Measurements from ENCODE around the gene TRPM2. TPM values are rescaled to one million over a fixed set of nuclear protein-coding genes. Genes with fewer than 3 reads are reported as not detected.

Gene TRPM2
- total and polyA plus RNA-seq, 2 of the 4 experiments (the other 2 are of a cell fraction), result not detected

- CTCF ChIA-PET, result no interaction called here
Observed at GRCh38 chr21:44349847-44350772, 3.3 kb upstream of the TRPM2 start.

More at GRCh38 chr21:44349847-44350772, 3.3 kb upstream of the TRPM2 start:
- Histone ChIP-seq H3K9me3 (ENCODE audit: control insufficient read depth, insufficient read depth, low read length) (peaks cover 2% of the 10 kb centered on the region; the same call in 1 of the 2 replicates), H3K36me3 (ENCODE audit: control insufficient read depth, insufficient read depth, low read length) (no peaks in the 10 kb centered on the region), H3K18ac (ENCODE audit: low read depth, low read length) (no peak overlapping the region), H2AFZ (replicated peaks; ENCODE audit: low read length, poor library complexity) (no peak overlapping the region), H4K20me1 (ENCODE audit: insufficient read depth, low read length) (no peaks in the 10 kb centered on the region), H3K4ac (ENCODE audit: low read depth, low read length) (no peak overlapping the region), H3K27ac (ENCODE audit: insufficient read depth, low read length) (no peak overlapping the region), H3K56ac (ENCODE audit: extremely low read depth, insufficient read depth, low read length) (no peak overlapping the region), H2BK20ac (ENCODE audit: low read depth, low read length) (no peak overlapping the region), H2BK120ac (ENCODE audit: low read depth, low read length) (no peak overlapping the region), H2BK15ac (ENCODE audit: low read depth, low read length) (no peak overlapping the region), H3K14ac (replicated peaks; ENCODE audit: low read depth, low read length) (no peak overlapping the region), H4K8ac (ENCODE audit: low read depth in 2 of 2, low read length in 2 of 2) (no peak overlapping the region), H3K23ac (ENCODE audit: low read depth, low read length) (no peak overlapping the region), H4K91ac (ENCODE audit: insufficient read depth, low read depth, low read length) (no peak overlapping the region), H3K4me3 (ENCODE audit: insufficient read depth, low read depth, low read length) (no peak overlapping the region), H2AK5ac (ENCODE audit: low read depth, low read length) (no peak overlapping the region), H3K27me3 (ENCODE audit: control insufficient read depth, insufficient read depth, low read length) (peaks cover 67% of the 10 kb centered on the region), H3K79me1 (ENCODE audit: low read depth in 1 of 2, low read length in 2 of 2) (no peaks in the 10 kb centered on the region), H2BK5ac (ENCODE audit: low read depth, low read length, poor library complexity, severe bottlenecking) (no peak overlapping the region), H4K5ac (ENCODE audit: low read depth, low read length) (no peak overlapping the region), H3K9me1 (ENCODE audit: insufficient read depth, low read length) (no peaks in the 10 kb centered on the region), H3K4me2 (ENCODE audit: low read depth, low read length) (no peak overlapping the region), H3K9ac (ENCODE audit: low read depth, low read length) (no peak overlapping the region), H3K4me1 (ENCODE audit: control insufficient read depth, insufficient read depth, low read length) (no peaks in the 10 kb centered on the region), H2AK9ac (replicated peaks; ENCODE audit: low read depth, low read length, poor library complexity) (no peak overlapping the region)
- no peak for ATAC-seq (ENCODE audit: low read depth)
- intact Hi-C loops (cut with micrococcal nuclease) (no loop called here), in situ Hi-C loops (cut with MboI; ENCODE audit: low sequenced_read_pairs) (no loop called here), dilution Hi-C loops (cut with HindIII; ENCODE audit: low sequenced_read_pairs, unreplicated experiment) (no loop called here)
- WGBS, 2 experiments (ENCODE audit: extremely low coverage in 2 of 2, insufficient read length in 1 of 2), result 36% methylated on average over 9 of the region's 113 CpGs; no CpG with 5 or more reads in 1 of the 2 experiments
- BruUV-seq (replicated peaks), result no TSS peak
- no peak for DNase-seq
- TF ChIP-seq CHD1 (IDR thresholded peaks at IDR 0.05; ENCODE audit: low read depth, low read length), result no peak
- no peak for TF ChIP-seq RAD21 (IDR thresholded peaks at IDR 0.05; ENCODE audit: low read length)
- no peak for TF ChIP-seq NFE2L2 (IDR thresholded peaks at IDR 0.05; ENCODE audit: low read depth, low read length)
- TF ChIP-seq BHLHE40 (IDR thresholded peaks at IDR 0.05; ENCODE audit: low read depth, low read length), result no peak
- TF ChIP-seq CEBPB (IDR thresholded peaks at IDR 0.05; ENCODE audit: low read depth, low read length), result no peak
- no peak for TF ChIP-seq SMC3 (IDR thresholded peaks at IDR 0.05; ENCODE audit: low read depth, low read length)
- no peak for TF ChIP-seq RCOR1 (IDR thresholded peaks at IDR 0.05; ENCODE audit: insufficient replicate concordance, low read length)
- POLR2A ChIA-PET (ENCODE audit: unreplicated experiment), result no interaction called here

All from IMR-90 (cell line).